Inflammatory macrophage treated with lipopolysaccharide for 4 hours (primary cell): Measurements from ENCODE around the gene KLF2.
A peak's percentile ranks its signal among the peaks of the same experiment; 100 is the strongest.

Source experiments
- DNase-seq: peaks from one replicate; pipeline ENCODE4 v3.0.0-alpha.2; 2020

KLF2 gene

GRCh38 chr19:16365300-16365996, 40.8 kb downstream of the KLF2 start:
- DNase-seq, result no peak

GRCh38 chr19:16366056-16366432, 41.4 kb downstream of the KLF2 start:
- no peak for DNase-seq

GRCh38 chr19:16366433-16367260, 42.0 kb downstream of the KLF2 start:
- peak; percentile 77 for DNase-seq

GRCh38 chr19:16367261-16367683, 42.6 kb downstream of the KLF2 start:
- peak; percentile 19 for DNase-seq

- no peak for DNase-seq
These were observed 44.0 kb downstream of the KLF2 start for GRCh38 chr19:16368385-16369305.

GRCh38 chr19:16369306-16369663, 44.7 kb downstream of the KLF2 start:
- DNase-seq, result no peak

- DNase-seq, result no peak
These were observed 45.3 kb downstream of the KLF2 start for GRCh38 chr19:16369664-16370576.

- no peak for DNase-seq
These were observed 46.2 kb downstream of the KLF2 start for GRCh38 chr19:16370641-16371391.

GRCh38 chr19:16371540-16371986, 46.9 kb downstream of the KLF2 start:
- DNase-seq, result peak; percentile 73

- DNase-seq, result no peak
These were observed 47.7 kb downstream of the KLF2 start for GRCh38 chr19:16372065-16372915.

- DNase-seq, result no peak
These were observed 48.5 kb downstream of the KLF2 start for GRCh38 chr19:16373079-16373478.

GRCh38 chr19:16373532-16373931, 48.9 kb downstream of the KLF2 start:
- no peak for DNase-seq

GRCh38 chr19:16373989-16374388, 49.4 kb downstream of the KLF2 start:
- no peak for DNase-seq

- DNase-seq, result no peak
These were observed 49.8 kb downstream of the KLF2 start for GRCh38 chr19:16374436-16374835.

GRCh38 chr19:16375157-16375935, 50.7 kb downstream of the KLF2 start:
- DNase-seq, result no peak

- no peak for DNase-seq
These were observed 51.2 kb downstream of the KLF2 start for GRCh38 chr19:16375936-16376185.

GRCh38 chr19:16376241-16376640, 51.6 kb downstream of the KLF2 start:
- no peak for DNase-seq

- peak; percentile 26 for DNase-seq
These were observed 52.0 kb downstream of the KLF2 start for GRCh38 chr19:16376649-16377048.

- DNase-seq, result no peak
These were observed 52.9 kb downstream of the KLF2 start for GRCh38 chr19:16377521-16377920.
